Measurements from ENCODE around the gene ATP9A. TPM values are rescaled to one million over a fixed set of nuclear protein-coding genes. Genes with fewer than 3 reads are reported as not detected.

ATP9A gene
- total RNA-seq, 2 experiments from 2014 or later: 0.58 to 0.65 TPM

- ATAC-seq (no peak), DNase-seq (no peak)
- Mint-ChIP-seq H3K9me3 (no peaks in the 10 kb centered on the region), H3K27me3 (peaks cover 6% of the 10 kb centered on the region), H3K4me1 (ENCODE audit: low read depth) (peaks cover 7% of the 10 kb centered on the region), H3K36me3 (ENCODE audit: low read depth) (no peaks in the 10 kb centered on the region), H3K27ac (no peak overlapping the region), H3K4me3 (no peak overlapping the region)
- POLR2A ChIA-PET: no interaction called here
- CTCF ChIA-PET: no interaction called here
- no peak for TF ChIP-seq CTCF (IDR thresholded peaks at IDR 0.05)
- intact Hi-C loops (cut with micrococcal nuclease): no loop called here
These were observed 57.8 kb downstream of the ATP9A start for GRCh38 chr20:51710361-51710894.

- ATAC-seq (no peak), DNase-seq (no peak)
- no peak for TF ChIP-seq CTCF (IDR thresholded peaks at IDR 0.05)
- Mint-ChIP-seq H3K27me3 (peaks cover under 1% of the 10 kb centered on the region), H3K27ac (no peak overlapping the region), H3K9me3 (no peaks in the 10 kb centered on the region), H3K36me3 (ENCODE audit: low read depth) (no peaks in the 10 kb centered on the region), H3K4me1 (ENCODE audit: low read depth) (peaks cover 3% of the 10 kb centered on the region), H3K4me3 (no peak overlapping the region)
- ChIA-PET POLR2A (no interaction called here), CTCF (interaction anchor here (0.9 to 1.0 kb wide), 2 partner anchors 11 to 423 kb away, joined by 3 read pairs; no protein-coding TSS in a partner anchor)
- intact Hi-C loops (cut with micrococcal nuclease): no loop called here
These were observed 62.8 kb downstream of the ATP9A start for GRCh38 chr20:51705400-51705799.

GRCh38 chr20:51703400-51704287, 64.5 kb downstream of the ATP9A start:
- CTCF ChIA-PET: interaction anchor here (1.2 kb wide), 1 partner anchor 10 kb away, joined by 3 read pairs; no protein-coding TSS in a partner anchor
- no peak for ATAC-seq
- H3K4me3 Mint-ChIP-seq: no peak overlapping the region
- POLR2A ChIA-PET: no interaction called here
- no peaks in the 10 kb centered on the region for H3K36me3 Mint-ChIP-seq (ENCODE audit: low read depth)
- no peak for TF ChIP-seq CTCF (IDR thresholded peaks at IDR 0.05)
- no peaks in the 10 kb centered on the region for H3K9me3 Mint-ChIP-seq
- H3K27me3 Mint-ChIP-seq: no peaks in the 10 kb centered on the region
- intact Hi-C loops (cut with micrococcal nuclease): no loop called here
- no peak overlapping the region for H3K27ac Mint-ChIP-seq
- H3K4me1 Mint-ChIP-seq (ENCODE audit: low read depth): peaks cover 3% of the 10 kb centered on the region
- DNase-seq: no peak

GRCh38 chr20:51702556-51702955, 65.6 kb downstream of the ATP9A start:
- Mint-ChIP-seq H3K27me3 (no peaks in the 10 kb centered on the region), H3K36me3 (ENCODE audit: low read depth) (no peaks in the 10 kb centered on the region), H3K27ac (no peak overlapping the region), H3K4me1 (ENCODE audit: low read depth) (peaks cover 4% of the 10 kb centered on the region), H3K9me3 (no peaks in the 10 kb centered on the region), H3K4me3 (no peak overlapping the region)
- ChIA-PET POLR2A (no interaction called here), CTCF (interaction anchor here (1.2 kb wide), 1 partner anchor 9 kb away, joined by 3 read pairs; no protein-coding TSS in a partner anchor)
- intact Hi-C loops (cut with micrococcal nuclease): no loop called here
- DNase-seq: no peak
- no peak for ATAC-seq
- TF ChIP-seq CTCF (IDR thresholded peaks at IDR 0.05): no peak

GRCh38 chr20:51700809-51701285, 67.3 kb downstream of the ATP9A start:
- H3K9me3 Mint-ChIP-seq: no peaks in the 10 kb centered on the region
- CTCF ChIA-PET: interaction anchor here (0.6 to 2.2 kb wide), 20 partner anchors 12 to 703 kb away, joined by 3 to 9 read pairs (median 4); no protein-coding TSS in a partner anchor
- H3K27ac Mint-ChIP-seq: no peak overlapping the region
- no peak overlapping the region for H3K4me3 Mint-ChIP-seq
- H3K36me3 Mint-ChIP-seq (ENCODE audit: low read depth): no peaks in the 10 kb centered on the region
- H3K4me1 Mint-ChIP-seq (ENCODE audit: low read depth): peaks cover 17% of the 10 kb centered on the region
- intact Hi-C loops (cut with micrococcal nuclease): no loop called here
- TF ChIP-seq CTCF (IDR thresholded peaks at IDR 0.05): peak; percentile 78
- DNase-seq (peak; percentile 4), ATAC-seq (no peak)
- POLR2A ChIA-PET: no interaction called here
- H3K27me3 Mint-ChIP-seq: peaks cover 5% of the 10 kb centered on the region

All from activated CD8-positive, alpha-beta T cell treated with anti-CD3 and anti-CD28 coated beads for 36 hours (primary cell).